ENCODE results near the gene B4GALT3.

Gene B4GALT3

GRCh38 chr1:161121834-161122233, 55.5 kb downstream of the B4GALT3 start:
- no peak for DNase-seq
